DLD1 (cell line): ENCODE data around the gene CERS2.

Source experiments
- in situ Hi-C: cut with HindIII; loops from 2 replicates; pipeline ENCODE4 v1.10.0; 2017; ENCODE audit warnings: low sequenced_read_pairs

CERS2 gene

DNA sequence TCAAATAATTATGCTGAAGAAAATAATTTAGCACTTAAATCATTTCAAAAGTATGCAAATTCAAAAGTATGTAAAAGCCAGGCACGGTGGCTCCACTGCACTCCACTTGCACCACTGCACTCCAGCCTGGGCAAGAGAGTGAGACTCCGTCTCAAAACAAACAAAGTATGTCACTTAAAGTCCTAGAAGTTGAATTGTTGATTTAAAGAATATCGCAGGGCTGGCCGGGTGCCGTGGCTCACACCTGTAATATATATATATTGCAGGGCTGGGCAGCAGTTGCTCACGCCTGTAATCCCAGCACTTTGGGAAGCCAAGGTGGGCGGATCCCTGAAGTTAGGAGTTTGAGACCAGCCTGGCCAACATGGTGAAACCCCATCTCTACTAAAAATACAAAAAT, 57.2 kb downstream of the CERS2 start:
- in situ Hi-C loops = no loop called here
